PC-3 (cell line): ENCODE data around the gene ZBTB7C.

Experiments used
- EZH2 ChIP-seq: fragments of 300-600 bp; sonication (generic); IDR thresholded peaks from one replicate; pipeline ENCODE4 v1.6.1; 2017; ENCODE audit warnings: antibody characterized with exemption, mild to moderate bottlenecking, low read length; ENCODE audit not compliant: unreplicated experiment
- EZH2phosphoT487 ChIP-seq: fragments of 300-600 bp; sonication (generic); IDR thresholded peaks from 2 replicates; pipeline ENCODE4 v1.6.1; 2018; ENCODE audit warnings: mild to moderate bottlenecking, antibody characterized with exemption, low read length, borderline replicate concordance
- TF ChIP-seq, protein P1 (sequence below): fragments of 300-600 bp; sonication (generic); conservative IDR thresholded peaks from 2 replicates; pipeline ENCODE4 v1.5.1; 2017; ENCODE audit warnings: antibody characterized with exemption, low read depth, mild to moderate bottlenecking, low read length

DNA sequence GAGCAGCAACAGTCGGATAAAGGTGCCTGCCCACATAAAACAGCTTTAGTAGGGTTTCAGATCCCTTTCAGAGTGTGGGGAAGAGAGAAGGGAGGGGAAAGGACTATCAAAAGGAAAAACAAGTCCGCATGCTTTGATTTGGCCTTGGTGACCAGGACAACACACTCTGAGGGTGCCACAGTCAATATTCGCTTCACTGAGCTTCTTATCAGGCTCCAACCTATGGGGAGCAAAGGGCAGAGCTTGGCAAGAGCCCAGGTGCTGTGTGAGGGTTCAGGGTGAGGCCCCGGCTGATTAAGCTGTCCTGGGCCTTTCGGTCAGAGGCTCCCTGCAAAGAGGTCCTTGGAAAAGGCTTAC is 241.3 kb downstream of the ZBTB7C start:
- TF ChIP-seq EZH2phosphoT487 (no peak), EZH2 (no peak)
- TF ChIP-seq, protein P1, sequence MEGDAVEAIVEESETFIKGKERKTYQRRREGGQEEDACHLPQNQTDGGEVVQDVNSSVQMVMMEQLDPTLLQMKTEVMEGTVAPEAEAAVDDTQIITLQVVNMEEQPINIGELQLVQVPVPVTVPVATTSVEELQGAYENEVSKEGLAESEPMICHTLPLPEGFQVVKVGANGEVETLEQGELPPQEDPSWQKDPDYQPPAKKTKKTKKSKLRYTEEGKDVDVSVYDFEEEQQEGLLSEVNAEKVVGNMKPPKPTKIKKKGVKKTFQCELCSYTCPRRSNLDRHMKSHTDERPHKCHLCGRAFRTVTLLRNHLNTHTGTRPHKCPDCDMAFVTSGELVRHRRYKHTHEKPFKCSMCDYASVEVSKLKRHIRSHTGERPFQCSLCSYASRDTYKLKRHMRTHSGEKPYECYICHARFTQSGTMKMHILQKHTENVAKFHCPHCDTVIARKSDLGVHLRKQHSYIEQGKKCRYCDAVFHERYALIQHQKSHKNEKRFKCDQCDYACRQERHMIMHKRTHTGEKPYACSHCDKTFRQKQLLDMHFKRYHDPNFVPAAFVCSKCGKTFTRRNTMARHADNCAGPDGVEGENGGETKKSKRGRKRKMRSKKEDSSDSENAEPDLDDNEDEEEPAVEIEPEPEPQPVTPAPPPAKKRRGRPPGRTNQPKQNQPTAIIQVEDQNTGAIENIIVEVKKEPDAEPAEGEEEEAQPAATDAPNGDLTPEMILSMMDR: no peak
